GM12878 (cell line): ENCODE measurements around the gene ADM2.

ENCODE experiments used
- CTCF ChIP-seq, 3 experiments: IDR thresholded peaks in 2 of 3; conservative IDR thresholded peaks in 1 of 3; 2 replicates each; pipeline ENCODE4 v1.5.1; 2011; ENCODE audit warnings: low read depth in 3 of 3, low read length in 3 of 3, mild to moderate bottlenecking in 3 of 3, control low read depth in 2 of 3, moderate library complexity in 2 of 3, inconsistent platforms in 1 of 3, mixed read lengths in 1 of 3; ENCODE audit not compliant: control insufficient read depth in 2 of 3, insufficient read depth in 1 of 3; ENCODE audit errors: extremely low read depth in 1 of 3
- ELK1 ChIP-seq: IDR thresholded peaks from 2 replicates; pipeline ENCODE4 v1.6.1; 2012; ENCODE audit warnings: low read depth, low read length, improper control_type of control experiment
- ETV6 ChIP-seq, 2 experiments: fragments of 450-650 bp in 1 of 2; IDR thresholded peaks in 1 of 2; conservative IDR thresholded peaks in 1 of 2; 2 replicates each; pipeline ENCODE4 v1.6.1; 2014; ENCODE audit warnings: antibody characterized with exemption in 1 of 2, borderline replicate concordance in 1 of 2, low read depth in 1 of 2, mild to moderate bottlenecking in 1 of 2, moderate library complexity in 1 of 2
- FOXK2 ChIP-seq: fragments of 450-650 bp; IDR thresholded peaks from 2 replicates; pipeline ENCODE4 v1.6.1; 2017; ENCODE audit warnings: mild to moderate bottlenecking, moderate library complexity
- FOXM1 ChIP-seq: IDR thresholded peaks from 2 replicates; pipeline ENCODE4 v1.6.1; 2012; ENCODE audit warnings: low read depth, mild to moderate bottlenecking, inconsistent platforms, low read length, moderate library complexity
- HDAC2 ChIP-seq: fragments of 200-600 bp; sonication (generic); IDR thresholded peaks from 2 replicates; pipeline ENCODE4 v1.6.1; 2017
- JUND ChIP-seq: IDR thresholded peaks from 2 replicates; pipeline ENCODE4 v1.6.1; 2012; ENCODE audit warnings: low read depth, mild to moderate bottlenecking, low read length, improper control_type of control experiment, moderate library complexity
- NFIC ChIP-seq: IDR thresholded peaks from 2 replicates; pipeline ENCODE4 v1.6.1; 2012; ENCODE audit warnings: low read depth, mild to moderate bottlenecking, inconsistent platforms, low read length, moderate library complexity
- POLR2A ChIP-seq: IDR thresholded peaks from 2 replicates; pipeline ENCODE4 v1.6.1; 2011; ENCODE audit warnings: low read depth, mild to moderate bottlenecking, low read length
- POLR2AphosphoS5 ChIP-seq: IDR thresholded peaks from 2 replicates; pipeline ENCODE4 v1.6.1; 2011; ENCODE audit warnings: mild to moderate bottlenecking, low read length, inconsistent platforms
- REST ChIP-seq: IDR thresholded peaks from 2 replicates; pipeline ENCODE4 v1.6.1; 2012; ENCODE audit warnings: mild to moderate bottlenecking, low read depth, low read length
- SREBF2 ChIP-seq: IDR thresholded peaks from 2 replicates; pipeline ENCODE4 v1.6.1; 2012; ENCODE audit warnings: mild to moderate bottlenecking, low read length
- STAT1 ChIP-seq: fragments of 450-650 bp; conservative IDR thresholded peaks from 2 replicates; pipeline ENCODE4 v1.6.1; 2014; ENCODE audit warnings: antibody characterized with exemption, mild to moderate bottlenecking
- TBL1XR1 ChIP-seq: IDR thresholded peaks from 2 replicates; pipeline ENCODE4 v1.6.1; 2012; ENCODE audit warnings: low read depth, low read length, improper control_type of control experiment

GRCh38 chr22:50529416-50529896, 48.1 kb downstream of the ADM2 start:
- TF ChIP-seq CTCF (IDR thresholded peaks at IDR 0.05 in 2 of 3, conservative IDR thresholded peaks at IDR 0.05 in 1 of 3; ENCODE audit: control insufficient read depth in 2 of 3, extremely low read depth in 1 of 3, insufficient read depth in 1 of 3, low read depth in 3 of 3, low read length in 3 of 3) (no peak), POLR2A (no peak), NFIC (no peak), POLR2AphosphoS5 (peak; percentile 7; the same call in 1 of the 2 replicates), ELK1 (no peak), HDAC2 (no peak), TBL1XR1 (no peak), REST (no peak), SREBF2 (no peak), FOXM1 (no peak), ETV6 (conservative IDR thresholded peaks at IDR 0.05 in 1 of 2, IDR thresholded peaks at IDR 0.05 in 1 of 2; ENCODE audit: borderline replicate concordance in 1 of 2, low read depth in 1 of 2) (no peak), STAT1 (no peak), JUND (no peak), FOXK2 (no peak)
